ENCODE results near the gene CDC42BPB.

- TF ChIP-seq EZH2 (IDR thresholded peaks at IDR 0.05; ENCODE audit: insufficient read depth, poor library complexity, severe bottlenecking) (no peak), EZH2phosphoT487 (IDR thresholded peaks at IDR 0.05; ENCODE audit: insufficient read depth, low read depth) (no peak)
Observed at GRCh38 chr14:102901633-102902032, 155.7 kb downstream of the CDC42BPB start.

Data from GM23248 (cell line).